ENCODE measurements around the gene PRPF4.
"Not testable (repeated sequence)": the region's sequence is repeated elsewhere in the genome, so short reads cannot be mapped to it uniquely, and the experiment has no call there.

The PRPF4 gene

GRCh38 chr9:113290052-113290607 lies 14.7 kb downstream of the PRPF4 start:
- Mint-ChIP-seq H3K36me3 (peaks cover 23 to 43% of the 10 kb centered on the region in 2 donors), H3K27ac (no peak overlapping the region), H3K4me1 (peaks cover 0 to 6% of the 10 kb centered on the region in 2 donors), H3K9me3 (no peaks in the 10 kb centered on the region), H3K27me3 (no peaks in the 10 kb centered on the region), H3K4me3 (no peak overlapping the region)
- DNase-seq (no peak), ATAC-seq (replicated peaks) (no peak)

GRCh38 chr9:113293285-113293878 lies 17.9 kb downstream of the PRPF4 start:
- Mint-ChIP-seq H3K36me3 (peaks cover 16 to 29% of the 10 kb centered on the region in 2 donors), H3K4me1 (peaks cover 0 to 20% of the 10 kb centered on the region in 2 donors), H3K4me3 (no peak overlapping the region), H3K9me3 (no peaks in the 10 kb centered on the region), H3K27me3 (no peaks in the 10 kb centered on the region), H3K27ac (peak overlapping the region; percentile 17)
- ATAC-seq (replicated peaks) (no peak), DNase-seq (no peak)

- peaks cover 5 to 16% of the 10 kb centered on the region in 2 donors for H3K36me3 Mint-ChIP-seq
- H3K27me3 Mint-ChIP-seq; ATAC-seq (replicated peaks); H3K27ac Mint-ChIP-seq; H3K4me3 Mint-ChIP-seq; H3K9me3 Mint-ChIP-seq; DNase-seq: not testable (repeated sequence)
- H3K4me1 Mint-ChIP-seq: peaks cover 0 to 14% of the 10 kb centered on the region in 2 donors
Measured at GRCh38 chr9:113296247-113296646, 20.8 kb downstream of the PRPF4 start.

GRCh38 chr9:113296796-113297558 lies 21.5 kb downstream of the PRPF4 start:
- DNase-seq (no peak), ATAC-seq (replicated peaks) (peak in 1 of 2 donors; percentile 63)
- Mint-ChIP-seq H3K4me3 (peak overlapping the region in 1 of 2 donors; percentile 14), H3K27ac (no peak overlapping the region), H3K9me3 (no peaks in the 10 kb centered on the region), H3K27me3 (peaks cover 7 to 8% of the 10 kb centered on the region in 2 donors), H3K36me3 (peaks cover 0 to 9% of the 10 kb centered on the region in 2 donors), H3K4me1 (peaks cover 0 to 14% of the 10 kb centered on the region in 2 donors)

- no peak for DNase-seq
- Mint-ChIP-seq H3K27me3 (peaks cover 14 to 17% of the 10 kb centered on the region in 2 donors), H3K36me3 (peaks cover 0 to 3% of the 10 kb centered on the region in 2 donors), H3K4me1 (peaks cover 0 to 14% of the 10 kb centered on the region in 2 donors), H3K4me3 (no peak overlapping the region), H3K27ac (no peak overlapping the region), H3K9me3 (no peaks in the 10 kb centered on the region)
- ATAC-seq (replicated peaks): no peak
Measured at GRCh38 chr9:113298311-113298710, 22.9 kb downstream of the PRPF4 start.

GRCh38 chr9:113298924-113299770 lies 23.7 kb downstream of the PRPF4 start:
- no peak for ATAC-seq (replicated peaks)
- H3K27ac Mint-ChIP-seq: peak overlapping the region; percentile 79
- peaks cover 0 to 14% of the 10 kb centered on the region in 2 donors for H3K4me1 Mint-ChIP-seq
- peaks cover 0 to 3% of the 10 kb centered on the region in 2 donors for H3K36me3 Mint-ChIP-seq
- H3K9me3 Mint-ChIP-seq: no peaks in the 10 kb centered on the region
- no peak for DNase-seq
- peaks cover 14 to 17% of the 10 kb centered on the region in 2 donors for H3K27me3 Mint-ChIP-seq
- no peak overlapping the region for H3K4me3 Mint-ChIP-seq

GRCh38 chr9:113299800-113300292 lies 24.4 kb downstream of the PRPF4 start:
- Mint-ChIP-seq H3K9me3 (no peaks in the 10 kb centered on the region), H3K4me1 (peaks cover 0 to 14% of the 10 kb centered on the region in 2 donors), H3K27ac (no peak overlapping the region), H3K4me3 (no peak overlapping the region), H3K36me3 (peaks cover 0 to 3% of the 10 kb centered on the region in 2 donors), H3K27me3 (peaks cover 14 to 17% of the 10 kb centered on the region in 2 donors)
- DNase-seq: no peak
- no peak for ATAC-seq (replicated peaks)

GRCh38 chr9:113301548-113301947 lies 26.1 kb downstream of the PRPF4 start:
- DNase-seq: no peak
- H3K36me3 Mint-ChIP-seq: no peaks in the 10 kb centered on the region

GRCh38 chr9:113302792-113303418 lies 27.4 kb downstream of the PRPF4 start, which contains the start of gene RNF183:
RNF183 (minus strand) TSS chr9:113303376; CDS start chr9:113298184, 5,192 bp downstream.
- no peak for ATAC-seq (replicated peaks)
- Mint-ChIP-seq H3K36me3 (no peaks in the 10 kb centered on the region), H3K27me3 (peaks cover 14 to 17% of the 10 kb centered on the region in 2 donors), H3K4me1 (no peaks in the 10 kb centered on the region), H3K4me3 (no peak within 1 kb of the TSS), H3K27ac (no peak within 1 kb of the TSS), H3K9me3 (no peaks in the 10 kb centered on the region)
- no peak for DNase-seq

More at GRCh38 chr9:113301548-113301947, 26.1 kb downstream of the PRPF4 start:
- Mint-ChIP-seq H3K27ac (no peak overlapping the region), H3K27me3 (peaks cover 14 to 17% of the 10 kb centered on the region in 2 donors), H3K4me1 (peaks cover 0 to 12% of the 10 kb centered on the region in 2 donors), H3K9me3 (no peaks in the 10 kb centered on the region), H3K4me3 (no peak overlapping the region)
- no peak for ATAC-seq (replicated peaks)

GRCh38 chr9:113306566-113306965 lies 31.1 kb downstream of the PRPF4 start:
- no peaks in the 10 kb centered on the region for H3K4me1 Mint-ChIP-seq
- peaks cover 5 to 11% of the 10 kb centered on the region in 2 donors for H3K27me3 Mint-ChIP-seq
- H3K36me3 Mint-ChIP-seq: no peaks in the 10 kb centered on the region
- ATAC-seq (replicated peaks) (no peak), DNase-seq (no peak)
- no peaks in the 10 kb centered on the region for H3K9me3 Mint-ChIP-seq
- no peak overlapping the region for H3K27ac Mint-ChIP-seq
- H3K4me3 Mint-ChIP-seq: no peak overlapping the region

- Mint-ChIP-seq H3K4me3 (no peak overlapping the region), H3K36me3 (no peaks in the 10 kb centered on the region)
- no peak for ATAC-seq (replicated peaks)
Measured at GRCh38 chr9:113307396-113307975, 32.0 kb downstream of the PRPF4 start.

GRCh38 chr9:113309204-113309813 lies 33.9 kb downstream of the PRPF4 start:
- H3K36me3 Mint-ChIP-seq: no peaks in the 10 kb centered on the region
- no peaks in the 10 kb centered on the region for H3K27me3 Mint-ChIP-seq
- no peaks in the 10 kb centered on the region for H3K4me1 Mint-ChIP-seq
- H3K4me3 Mint-ChIP-seq: no peak overlapping the region
- no peak overlapping the region for H3K27ac Mint-ChIP-seq
- ATAC-seq (replicated peaks) (peak; percentile 42 to 43), DNase-seq (no peak)
- H3K9me3 Mint-ChIP-seq: no peaks in the 10 kb centered on the region

More at GRCh38 chr9:113307396-113307975, 32.0 kb downstream of the PRPF4 start:
- Mint-ChIP-seq H3K9me3 (no peaks in the 10 kb centered on the region), H3K4me1 (no peaks in the 10 kb centered on the region), H3K27me3 (peaks cover under 1 to 7% of the 10 kb centered on the region in 2 donors), H3K27ac (no peak overlapping the region)
- no peak for DNase-seq

- no peak for DNase-seq
- ATAC-seq (replicated peaks): no peak
- Mint-ChIP-seq H3K9me3 (no peaks in the 10 kb centered on the region), H3K36me3 (no peaks in the 10 kb centered on the region), H3K27ac (no peak overlapping the region), H3K27me3 (no peaks in the 10 kb centered on the region), H3K4me1 (no peaks in the 10 kb centered on the region), H3K4me3 (no peak overlapping the region)
Measured at GRCh38 chr9:113310538-113310937, 35.1 kb downstream of the PRPF4 start.
